Measurements from ENCODE around the gene SPINT2. TPM values are rescaled to one million over a fixed set of nuclear protein-coding genes. Genes with fewer than 3 reads are reported as not detected.

SPINT2 gene
- polyA plus RNA-seq, 1 donor from 2014 or later: 236 TPM

DNA sequence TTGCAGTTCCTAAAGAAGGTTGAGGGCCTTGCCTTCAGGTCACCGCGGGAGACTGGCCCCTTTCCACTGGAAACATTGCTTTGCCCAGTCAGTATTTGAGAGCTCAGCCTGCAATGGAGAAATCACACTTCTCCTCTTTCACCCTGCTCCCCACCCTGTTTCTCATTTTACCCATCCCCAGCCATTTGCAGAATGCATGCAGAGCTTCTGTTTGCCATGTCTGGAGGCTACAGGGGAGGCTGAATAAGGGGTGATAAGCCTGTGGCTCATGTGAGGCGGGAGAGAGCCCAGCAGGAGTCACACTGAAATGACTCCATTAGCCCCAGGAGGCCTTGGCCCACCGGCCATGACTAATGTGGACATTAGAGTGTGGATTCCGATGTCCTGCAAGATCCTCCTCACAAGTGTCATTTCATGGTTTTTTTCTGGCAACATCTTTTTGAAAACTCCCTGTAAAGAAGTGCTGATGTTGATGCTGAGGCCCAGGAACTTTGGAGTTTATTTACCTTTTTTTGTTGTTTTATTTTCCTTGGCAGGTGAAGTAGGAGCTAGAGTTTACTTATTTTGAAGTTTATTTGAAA is 6.3 kb downstream of the SPINT2 start:
- H3K4me2 ChIP-seq (ENCODE audit: low read length): no peak overlapping the region
- H3K27me3 ChIP-seq (ENCODE audit: insufficient read depth, low read depth, low read length): no peaks in the 10 kb centered on the region
- H3K27ac ChIP-seq (ENCODE audit: low read length): no peak overlapping the region
- no peak overlapping the region for H3K9ac ChIP-seq (ENCODE audit: low read length)
- no peaks in the 10 kb centered on the region for H3K9me3 ChIP-seq (ENCODE audit: low read length)
- no peak overlapping the region for H2AFZ ChIP-seq (ENCODE audit: low read depth, low read length)
- H4K20me1 ChIP-seq (ENCODE audit: insufficient read depth): no peaks in the 10 kb centered on the region
- no peaks in the 10 kb centered on the region for H3K79me2 ChIP-seq (replicated peaks; ENCODE audit: insufficient read depth, low read length)
- H3K9me2 ChIP-seq (ENCODE audit: insufficient read depth, low read length): no peaks in the 10 kb centered on the region
- H3K36me3 ChIP-seq (ENCODE audit: insufficient read depth, low read length): no peaks in the 10 kb centered on the region
- H3F3A ChIP-seq (ENCODE audit: insufficient read depth, low read length, poor library complexity, severe bottlenecking): no peaks in the 10 kb centered on the region
- H3K4me3 ChIP-seq (ENCODE audit: low read length): no peak overlapping the region
- TF ChIP-seq TAF1 (IDR thresholded peaks at IDR 0.05; ENCODE audit: low read depth): no peak
- no peak for TF ChIP-seq EZH2 (IDR thresholded peaks at IDR 0.05; ENCODE audit: borderline replicate concordance, insufficient read depth, low read length, poor library complexity, severe bottlenecking)

DNA sequence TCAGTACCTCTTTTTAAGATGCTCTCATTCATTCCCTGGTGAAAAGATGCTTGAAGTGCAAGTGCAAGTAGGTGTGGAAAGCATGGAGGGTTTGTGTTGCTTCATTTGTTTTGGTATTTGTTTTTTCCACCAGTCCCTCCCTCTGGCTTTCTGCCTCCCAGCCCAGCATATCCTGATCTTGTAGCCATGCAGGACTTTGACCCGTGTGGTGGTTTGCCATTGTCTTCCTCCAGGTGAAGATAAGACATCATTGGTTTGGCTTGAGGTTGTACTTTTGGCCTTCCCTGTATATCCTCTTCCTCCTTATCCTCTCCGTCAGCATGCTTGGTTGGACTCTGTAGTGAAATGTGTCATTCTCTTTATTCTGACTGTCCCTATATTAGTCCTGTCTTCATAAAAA is 9.1 kb downstream of the SPINT2 start:
- H3K9me2 ChIP-seq (ENCODE audit: insufficient read depth, low read length): no peaks in the 10 kb centered on the region
- H3K4me3 ChIP-seq (ENCODE audit: low read length): no peak overlapping the region
- no peaks in the 10 kb centered on the region for H3K27me3 ChIP-seq (ENCODE audit: insufficient read depth, low read depth, low read length)
- H3K9me3 ChIP-seq (ENCODE audit: low read length): no peaks in the 10 kb centered on the region
- H2AFZ ChIP-seq (ENCODE audit: low read depth, low read length): no peak overlapping the region
- no peak overlapping the region for H3K27ac ChIP-seq (ENCODE audit: low read length)
- H3K36me3 ChIP-seq (ENCODE audit: insufficient read depth, low read length): no peaks in the 10 kb centered on the region
- no peaks in the 10 kb centered on the region for H4K20me1 ChIP-seq (ENCODE audit: insufficient read depth)
- H3K4me2 ChIP-seq (ENCODE audit: low read length): no peak overlapping the region
- H3K9ac ChIP-seq (ENCODE audit: low read length): no peak overlapping the region
- H3K79me2 ChIP-seq (replicated peaks; ENCODE audit: insufficient read depth, low read length): no peaks in the 10 kb centered on the region
- no peak for TF ChIP-seq RAD21 (conservative IDR thresholded peaks at IDR 0.05)
- no peak for TF ChIP-seq MXI1 (conservative IDR thresholded peaks at IDR 0.05; ENCODE audit: poor library complexity, severe bottlenecking)
- no peak for TF ChIP-seq SMC3 (conservative IDR thresholded peaks at IDR 0.05; ENCODE audit: poor library complexity)
- TF ChIP-seq EZH2 (IDR thresholded peaks at IDR 0.05; ENCODE audit: borderline replicate concordance, insufficient read depth, low read length, poor library complexity, severe bottlenecking): no peak
- TF ChIP-seq EP300 (conservative IDR thresholded peaks at IDR 0.05; ENCODE audit: poor library complexity, severe bottlenecking): no peak
- no peaks in the 10 kb centered on the region for H3F3A ChIP-seq (ENCODE audit: insufficient read depth, low read length, poor library complexity, severe bottlenecking)

DNA sequence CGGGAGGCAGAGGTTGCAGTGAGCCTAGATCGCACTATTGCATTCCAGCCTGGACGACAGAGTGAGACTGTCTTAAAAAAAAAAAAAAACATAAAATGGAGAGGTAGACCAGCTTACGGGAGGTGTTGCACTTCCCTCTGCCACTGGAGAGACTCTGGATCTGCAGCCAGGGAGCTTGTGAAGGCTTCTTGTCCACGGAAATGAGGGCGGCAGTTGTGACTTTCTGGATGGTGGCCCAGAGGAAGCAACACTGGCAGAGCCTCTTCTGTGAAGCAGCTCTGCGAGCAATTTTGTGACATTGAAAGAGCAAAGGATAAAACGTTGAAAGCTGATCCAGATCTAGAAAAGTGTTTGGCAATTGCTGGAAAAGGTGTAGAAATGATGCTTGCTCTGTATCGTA is 10.4 kb downstream of the SPINT2 start:
- Histone ChIP-seq H3K9ac (ENCODE audit: low read length) (no peak overlapping the region), H3K9me3 (ENCODE audit: low read length) (no peaks in the 10 kb centered on the region), H3K27me3 (ENCODE audit: insufficient read depth, low read depth, low read length) (no peaks in the 10 kb centered on the region), H3K79me2 (replicated peaks; ENCODE audit: insufficient read depth, low read length) (no peaks in the 10 kb centered on the region), H2AFZ (ENCODE audit: low read depth, low read length) (no peak overlapping the region), H3F3A (ENCODE audit: insufficient read depth, low read length, poor library complexity, severe bottlenecking) (no peaks in the 10 kb centered on the region), H3K27ac (ENCODE audit: low read length) (no peak overlapping the region), H3K4me2 (ENCODE audit: low read length) (no peak overlapping the region), H3K36me3 (ENCODE audit: insufficient read depth, low read length) (no peaks in the 10 kb centered on the region), H3K9me2 (ENCODE audit: insufficient read depth, low read length) (no peaks in the 10 kb centered on the region), H3K4me3 (ENCODE audit: low read length) (no peak overlapping the region), H4K20me1 (ENCODE audit: insufficient read depth) (no peaks in the 10 kb centered on the region)
- TF ChIP-seq, protein P1, sequence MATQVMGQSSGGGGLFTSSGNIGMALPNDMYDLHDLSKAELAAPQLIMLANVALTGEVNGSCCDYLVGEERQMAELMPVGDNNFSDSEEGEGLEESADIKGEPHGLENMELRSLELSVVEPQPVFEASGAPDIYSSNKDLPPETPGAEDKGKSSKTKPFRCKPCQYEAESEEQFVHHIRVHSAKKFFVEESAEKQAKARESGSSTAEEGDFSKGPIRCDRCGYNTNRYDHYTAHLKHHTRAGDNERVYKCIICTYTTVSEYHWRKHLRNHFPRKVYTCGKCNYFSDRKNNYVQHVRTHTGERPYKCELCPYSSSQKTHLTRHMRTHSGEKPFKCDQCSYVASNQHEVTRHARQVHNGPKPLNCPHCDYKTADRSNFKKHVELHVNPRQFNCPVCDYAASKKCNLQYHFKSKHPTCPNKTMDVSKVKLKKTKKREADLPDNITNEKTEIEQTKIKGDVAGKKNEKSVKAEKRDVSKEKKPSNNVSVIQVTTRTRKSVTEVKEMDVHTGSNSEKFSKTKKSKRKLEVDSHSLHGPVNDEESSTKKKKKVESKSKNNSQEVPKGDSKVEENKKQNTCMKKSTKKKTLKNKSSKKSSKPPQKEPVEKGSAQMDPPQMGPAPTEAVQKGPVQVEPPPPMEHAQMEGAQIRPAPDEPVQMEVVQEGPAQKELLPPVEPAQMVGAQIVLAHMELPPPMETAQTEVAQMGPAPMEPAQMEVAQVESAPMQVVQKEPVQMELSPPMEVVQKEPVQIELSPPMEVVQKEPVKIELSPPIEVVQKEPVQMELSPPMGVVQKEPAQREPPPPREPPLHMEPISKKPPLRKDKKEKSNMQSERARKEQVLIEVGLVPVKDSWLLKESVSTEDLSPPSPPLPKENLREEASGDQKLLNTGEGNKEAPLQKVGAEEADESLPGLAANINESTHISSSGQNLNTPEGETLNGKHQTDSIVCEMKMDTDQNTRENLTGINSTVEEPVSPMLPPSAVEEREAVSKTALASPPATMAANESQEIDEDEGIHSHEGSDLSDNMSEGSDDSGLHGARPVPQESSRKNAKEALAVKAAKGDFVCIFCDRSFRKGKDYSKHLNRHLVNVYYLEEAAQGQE (IDR thresholded peaks at IDR 0.05; ENCODE audit: borderline replicate concordance): no peak
- TF ChIP-seq EZH2 (IDR thresholded peaks at IDR 0.05; ENCODE audit: borderline replicate concordance, insufficient read depth, low read length, poor library complexity, severe bottlenecking) (no peak), RAD21 (conservative IDR thresholded peaks at IDR 0.05) (no peak)
- TF ChIP-seq, protein P2, sequence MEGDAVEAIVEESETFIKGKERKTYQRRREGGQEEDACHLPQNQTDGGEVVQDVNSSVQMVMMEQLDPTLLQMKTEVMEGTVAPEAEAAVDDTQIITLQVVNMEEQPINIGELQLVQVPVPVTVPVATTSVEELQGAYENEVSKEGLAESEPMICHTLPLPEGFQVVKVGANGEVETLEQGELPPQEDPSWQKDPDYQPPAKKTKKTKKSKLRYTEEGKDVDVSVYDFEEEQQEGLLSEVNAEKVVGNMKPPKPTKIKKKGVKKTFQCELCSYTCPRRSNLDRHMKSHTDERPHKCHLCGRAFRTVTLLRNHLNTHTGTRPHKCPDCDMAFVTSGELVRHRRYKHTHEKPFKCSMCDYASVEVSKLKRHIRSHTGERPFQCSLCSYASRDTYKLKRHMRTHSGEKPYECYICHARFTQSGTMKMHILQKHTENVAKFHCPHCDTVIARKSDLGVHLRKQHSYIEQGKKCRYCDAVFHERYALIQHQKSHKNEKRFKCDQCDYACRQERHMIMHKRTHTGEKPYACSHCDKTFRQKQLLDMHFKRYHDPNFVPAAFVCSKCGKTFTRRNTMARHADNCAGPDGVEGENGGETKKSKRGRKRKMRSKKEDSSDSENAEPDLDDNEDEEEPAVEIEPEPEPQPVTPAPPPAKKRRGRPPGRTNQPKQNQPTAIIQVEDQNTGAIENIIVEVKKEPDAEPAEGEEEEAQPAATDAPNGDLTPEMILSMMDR (IDR thresholded peaks at IDR 0.05; ENCODE audit: poor library complexity, severe bottlenecking): no peak
